Diencephalon (tissue), 1 donor: ENCODE data around the gene ATP8B1. TPM values are rescaled to one million over a fixed set of nuclear protein-coding genes. Genes with fewer than 3 reads are reported as not detected.

Experiments
- small RNA-seq: library from RNA; depleted of rRNA; stranded (forward); fragments of <200 nt; gene quantifications from one replicate; pipeline ENCODE3, GENCODE V24; 2014
- total RNA-seq: library from RNA; depleted of rRNA; stranded (reverse); fragments of >200 nt; gene quantifications from one replicate; pipeline ENCODE4 v1.2.3, GENCODE V29; 2014

Gene ATP8B1
- 3.0 TPM for total RNA-seq

DNA sequence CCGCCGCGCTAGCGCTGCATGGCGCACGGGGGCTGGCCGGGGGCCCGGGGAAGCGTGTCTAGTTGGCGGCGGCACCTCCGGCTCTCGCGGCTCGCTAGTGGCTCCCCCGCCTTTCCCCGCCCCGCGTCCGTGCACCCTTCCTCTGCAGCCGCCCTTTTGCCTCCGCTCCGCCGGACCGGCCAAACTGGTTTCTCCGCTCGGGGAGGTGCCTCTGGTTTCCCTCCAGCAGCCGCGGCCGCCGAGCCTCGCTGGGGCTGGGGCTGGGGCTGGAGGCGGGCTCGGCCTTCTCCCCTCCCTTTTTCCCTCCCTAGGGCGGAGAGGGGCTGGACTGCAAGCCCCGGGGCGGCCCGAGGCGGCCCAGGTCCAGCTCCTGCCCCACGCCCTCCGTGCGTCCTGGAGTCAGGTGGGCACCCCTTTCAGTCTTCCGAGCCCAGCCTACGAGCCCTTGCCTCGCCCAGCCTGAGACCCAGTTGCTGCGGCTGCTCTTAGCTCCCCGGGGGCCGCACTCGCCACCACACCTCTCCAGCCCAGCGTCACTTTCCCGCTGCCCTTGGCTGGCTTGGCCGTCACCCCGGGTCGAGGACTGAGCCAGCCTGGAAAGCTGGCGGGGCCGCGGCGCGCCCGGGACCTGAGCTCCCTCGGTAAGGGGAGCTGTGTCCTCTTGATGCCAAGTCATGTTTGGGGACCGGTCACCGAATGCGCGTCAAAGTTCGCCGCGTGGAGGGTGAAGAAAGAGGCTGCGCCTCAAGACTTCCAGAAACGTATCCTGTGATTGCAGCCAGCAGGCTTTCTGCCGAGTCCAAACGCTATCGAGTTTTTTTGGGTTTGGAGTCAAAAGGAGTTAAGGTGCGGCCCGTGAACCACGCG is at the start of gene ATP8B1:
ATP8B1 (minus strand) TSS at position 213 of the 867 bp plus-strand sequence. CDS start 71,508 bp downstream, outside the sequence.

Small RNA genes within 50 kb of the gene (small RNA-seq; reads per million reads assigned to genes)
- gene RNU6-742P: not detected

Other genes with a start within 250 kb of the ATP8B1 start
- gene FECH, start 216.6 kb downstream of the ATP8B1 start, total RNA-seq: 37.1 TPM
- 124 TPM for gene NARS1, start 181.5 kb downstream of the ATP8B1 start, total RNA-seq
- gene NEDD4L, start 240.9 kb upstream of the ATP8B1 start, total RNA-seq: 164 TPM